HL-60 (cell line): ENCODE results near the gene STIP1.

Experiments used
- CTCF ChIP-seq: IDR thresholded peaks from one replicate; pipeline ENCODE4 v1.5.1; 2011; ENCODE audit warnings: low read length, control low read depth, inconsistent platforms; ENCODE audit not compliant: insufficient read depth
- GABPA ChIP-seq: IDR thresholded peaks from 2 replicates; pipeline ENCODE4 v1.6.1; 2012; ENCODE audit warnings: low read depth
- POLR2AphosphoS5 ChIP-seq: IDR thresholded peaks from 2 replicates; pipeline ENCODE4 v1.6.1; 2012; ENCODE audit warnings: low read depth
- REST ChIP-seq: IDR thresholded peaks from 2 replicates; pipeline ENCODE4 v1.6.1; 2012; ENCODE audit warnings: low read depth; ENCODE audit not compliant: insufficient replicate concordance

- TF ChIP-seq CTCF, result no peak
- no peak for TF ChIP-seq GABPA
- no peak for TF ChIP-seq POLR2AphosphoS5
- TF ChIP-seq REST, result no peak
These were observed 62.6 kb downstream of the STIP1 start for GRCh38 chr11:64248578-64248977.
